Measurements from ENCODE around the gene ZNF688.
"Not testable (repeated sequence)": the region's sequence is repeated elsewhere in the genome, so short reads cannot be mapped to it uniquely, and the experiment has no call there.

Gene ZNF688

GRCh38 chr16:30571445-30572322 is at the start of gene ZNF688:
Gene ZNF688, minus strand, starts transcription at chr16:30571714. Its CDS starts 85 bp downstream, at chr16:30571629.
- peak; percentile 81 to 93 for DNase-seq (ENCODE audit: low read depth in 2 of 2)

DNA sequence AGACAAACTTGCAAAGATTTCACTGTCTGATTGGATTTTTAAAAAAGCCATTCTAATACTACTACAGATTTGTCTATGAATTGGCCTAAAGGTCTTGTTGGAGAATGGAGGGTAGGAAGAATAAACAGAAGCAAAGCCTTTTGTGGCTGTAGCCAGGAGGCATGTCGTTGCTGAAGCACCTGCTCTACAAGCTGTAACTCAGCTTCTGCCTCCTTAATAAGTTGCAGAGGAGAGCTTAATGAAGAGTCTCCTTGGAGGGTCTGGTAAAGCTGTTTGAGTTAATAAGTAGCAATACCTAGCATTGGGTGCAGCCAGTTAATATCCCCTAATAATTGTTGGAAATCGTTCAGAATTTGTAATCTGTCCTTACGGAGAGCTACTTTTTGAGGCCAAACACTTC is 48.7 kb upstream of the ZNF688 start:
- DNase-seq (ENCODE audit: low read depth in 2 of 2), result no peak

DNA sequence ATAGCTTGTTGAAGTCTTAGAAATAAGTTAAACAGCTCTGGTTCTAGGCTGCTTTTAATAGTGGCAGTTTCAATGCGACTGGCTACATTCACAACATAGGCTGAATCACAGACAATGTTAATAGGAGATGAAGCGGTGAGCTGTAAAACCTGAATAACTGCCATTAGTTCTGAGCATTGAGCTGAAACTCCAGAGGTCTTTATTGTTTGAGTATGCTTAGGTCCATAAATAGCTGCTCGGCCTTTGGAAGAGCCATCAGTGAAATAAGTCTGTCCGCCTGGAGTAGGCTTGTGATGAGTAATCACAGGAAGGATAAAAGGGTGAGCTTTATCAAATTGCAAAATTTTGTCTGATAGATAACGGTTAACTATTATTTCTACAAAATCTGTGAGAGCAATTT is 48.1 kb upstream of the ZNF688 start:
- DNase-seq (ENCODE audit: low read depth in 2 of 2), result no peak

DNA sequence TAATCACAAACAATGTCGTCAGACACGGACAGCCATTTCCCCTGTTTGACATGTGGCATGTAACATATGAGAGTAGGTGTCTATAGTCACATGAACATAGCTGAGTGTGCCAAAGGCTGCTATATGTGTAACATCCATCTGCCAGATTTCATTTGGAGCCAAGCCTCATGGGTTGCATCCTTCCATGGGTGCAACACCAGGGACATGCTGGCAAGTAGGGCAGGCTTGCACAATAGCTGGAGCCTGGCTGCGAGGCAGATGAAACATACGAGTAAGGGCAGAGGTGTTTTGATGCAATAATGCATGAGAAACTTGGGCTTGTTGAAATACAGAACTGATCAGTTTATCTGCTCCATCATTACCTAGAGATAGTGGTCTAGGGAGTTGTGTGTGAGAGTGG is 47.7 kb upstream of the ZNF688 start:
- no peak for DNase-seq (ENCODE audit: low read depth in 2 of 2)

DNA sequence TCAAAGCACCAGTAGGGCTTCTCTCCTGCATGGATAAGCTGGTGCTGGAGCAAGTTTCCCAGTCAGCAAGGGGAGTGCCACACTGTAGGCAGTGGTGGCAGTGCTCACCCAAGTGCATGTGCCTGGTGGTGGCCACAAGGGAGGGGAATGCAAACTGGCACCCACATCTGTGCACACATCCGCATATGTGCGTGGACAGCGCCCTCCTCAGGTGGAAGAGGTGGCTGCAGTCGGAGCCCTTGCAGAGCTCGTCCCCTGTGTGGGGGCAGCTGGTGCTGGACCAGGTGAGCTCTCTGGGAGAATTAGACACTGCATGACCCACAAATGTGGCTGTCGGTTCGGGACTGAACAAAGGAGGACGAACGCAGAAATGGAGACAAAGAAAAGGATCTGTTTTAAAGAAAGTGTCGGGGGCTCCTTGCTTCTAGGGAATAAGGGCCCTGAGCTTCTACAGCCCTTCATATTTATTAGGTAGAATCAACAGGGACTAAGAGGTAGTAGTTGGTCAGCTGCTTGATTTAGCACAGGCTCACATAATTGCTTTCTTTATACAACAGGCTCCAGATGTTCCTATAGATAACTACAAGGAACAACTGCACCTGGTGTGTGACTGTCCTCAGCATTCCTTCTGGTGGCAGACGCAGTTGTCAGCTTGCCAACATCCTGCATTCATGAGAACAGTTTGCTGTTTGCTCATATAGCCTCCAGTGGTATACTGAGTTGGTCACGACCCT is 44.0 kb upstream of the ZNF688 start:
- DNase-seq (ENCODE audit: low read depth in 2 of 2), result peak; percentile 30 to 53

DNA sequence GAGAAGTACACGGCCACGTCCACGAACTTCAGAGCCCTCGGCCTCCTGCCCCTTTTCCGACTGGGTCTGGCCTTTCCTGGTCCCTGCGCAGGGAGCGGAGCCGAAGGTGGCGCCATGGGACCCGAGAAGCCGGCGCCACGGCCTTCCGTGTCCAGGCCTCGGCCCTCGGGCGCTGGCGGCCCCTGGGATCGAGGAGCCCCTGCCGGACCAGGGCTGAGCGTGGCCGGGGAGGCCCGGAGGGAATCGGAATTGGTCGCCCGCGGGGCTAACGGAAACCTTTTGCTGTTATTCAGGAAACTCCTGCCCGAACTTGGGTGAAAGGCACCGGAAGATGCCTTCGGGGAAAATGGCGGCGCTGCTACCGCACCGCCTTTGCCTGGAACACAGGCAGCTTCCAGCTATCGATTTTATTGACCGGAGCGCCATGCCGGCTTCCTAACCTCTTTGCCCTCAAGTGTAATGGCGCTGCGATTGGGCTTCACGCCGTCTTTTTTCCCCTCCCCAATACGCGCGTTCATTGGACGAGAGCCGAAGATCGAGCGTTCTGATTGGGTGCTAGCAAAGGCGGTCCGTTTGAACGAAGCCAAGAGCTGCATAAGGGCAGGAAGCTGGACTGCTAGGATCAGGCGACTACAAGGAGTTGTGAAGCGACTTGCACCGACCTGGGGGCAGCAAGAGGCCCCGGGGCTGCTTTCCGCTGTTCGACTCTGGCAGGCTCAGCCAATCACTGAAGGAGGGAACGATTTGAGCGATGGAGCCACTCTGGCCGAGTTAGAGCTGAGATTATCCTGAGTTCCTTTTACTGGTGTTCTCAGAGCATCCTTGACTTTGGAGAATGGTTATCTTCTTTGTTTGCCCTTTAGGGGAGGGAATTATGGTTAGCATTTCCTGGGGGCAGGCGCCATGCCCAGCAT is 38.7 kb upstream of the ZNF688 start, which contains the start of gene ZNF689:
ZNF689 (minus strand) TSS at position 464 of the 914 bp plus-strand sequence; CDS start at position 116, 348 bp downstream.
- peak; percentile 81 to 92 for DNase-seq (ENCODE audit: low read depth in 2 of 2)

DNA sequence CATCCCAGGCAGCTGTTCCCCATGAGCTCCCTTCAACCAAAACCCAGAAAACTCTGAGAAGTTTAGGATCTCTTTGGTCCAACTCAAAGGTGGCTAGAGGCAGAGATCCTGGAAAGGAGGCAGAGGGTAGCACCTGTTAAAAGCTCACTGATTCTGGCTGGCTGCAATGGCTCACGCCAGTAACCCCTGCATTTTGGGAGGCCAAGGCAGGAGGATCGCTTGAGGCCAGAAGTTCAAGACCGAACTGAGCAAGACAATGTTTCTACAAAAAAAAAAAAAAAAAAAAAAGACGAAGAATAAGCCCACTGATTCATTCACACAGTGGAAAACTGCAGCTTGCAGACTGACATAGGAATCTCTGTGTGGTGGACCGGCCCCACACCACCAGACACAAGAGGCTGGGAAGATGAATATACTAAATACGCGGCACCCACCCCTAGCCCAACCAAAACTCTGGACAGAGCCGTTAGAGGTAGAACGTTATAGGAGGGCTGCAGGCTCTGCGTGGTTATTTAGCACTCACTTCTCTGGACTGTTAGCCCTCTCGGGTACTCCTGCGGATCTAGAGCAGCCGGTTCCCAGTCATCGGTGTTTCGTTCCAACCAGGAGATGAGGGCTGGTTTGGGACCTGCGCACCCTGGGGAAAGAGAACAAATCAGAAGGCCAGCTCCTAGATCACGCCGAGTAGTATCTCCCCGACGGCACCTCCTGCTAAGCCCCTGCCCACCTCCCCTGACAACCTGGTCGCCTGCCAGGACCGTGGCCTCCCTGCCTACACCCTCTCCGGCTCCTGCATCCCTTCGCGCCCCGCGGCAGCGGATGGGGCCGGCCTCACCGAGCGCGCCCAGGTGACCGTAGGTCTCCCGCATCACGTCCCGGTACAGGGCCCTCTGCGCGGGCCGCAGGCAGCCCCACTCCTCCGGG is 37.8 kb upstream of the ZNF688 start:
- peak in 1 of 2 donors; percentile 48 for DNase-seq (ENCODE audit: low read depth in 2 of 2)

DNA sequence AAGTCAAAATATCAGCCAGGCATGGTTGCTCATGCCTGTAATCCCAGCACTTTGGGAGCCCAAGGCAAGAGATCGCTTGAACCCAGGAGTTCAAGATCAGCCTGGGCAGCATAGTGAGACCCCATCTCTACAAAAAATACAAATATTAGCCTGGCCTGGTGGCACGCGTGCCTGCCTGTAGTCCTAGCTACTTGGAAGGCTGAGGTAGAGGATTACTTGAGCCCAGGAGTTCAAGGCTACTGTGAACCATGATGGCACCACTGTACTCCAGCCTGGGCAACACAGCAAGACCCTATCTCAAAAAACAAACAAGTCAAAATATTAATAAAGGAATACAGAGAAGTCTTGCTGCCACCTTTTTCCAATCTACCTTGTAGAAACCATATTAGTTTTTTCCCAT is 34.5 kb upstream of the ZNF688 start:
- DNase-seq (ENCODE audit: low read depth in 2 of 2), result no peak

GRCh38 chr16:30605158-30605557 is 33.6 kb upstream of the ZNF688 start:
- no peak for DNase-seq (ENCODE audit: low read depth in 2 of 2)

- no peak for DNase-seq (ENCODE audit: low read depth in 2 of 2)
Measured at GRCh38 chr16:30604316-30604947, 32.9 kb upstream of the ZNF688 start.

DNA sequence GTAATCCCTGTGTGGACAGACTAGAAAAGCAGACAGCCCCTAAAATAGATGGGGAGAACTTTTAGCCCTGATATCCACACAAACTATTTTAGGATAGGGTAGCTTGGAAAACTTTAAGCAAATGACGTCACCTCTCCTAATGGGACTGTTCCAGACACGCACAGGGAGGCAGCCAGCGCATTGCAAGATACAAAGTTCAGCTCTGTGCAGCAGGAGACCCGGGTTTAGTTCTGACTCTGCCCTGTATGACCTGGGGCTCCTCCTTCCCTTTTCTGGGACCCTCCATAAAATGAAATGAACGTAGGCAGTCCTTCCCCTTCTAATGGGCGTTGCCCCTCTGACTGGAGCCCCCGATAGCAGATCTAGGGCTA is 32.4 kb upstream of the ZNF688 start:
- no peak for DNase-seq (ENCODE audit: low read depth in 2 of 2)

GRCh38 chr16:30602616-30603277 is 31.2 kb upstream of the ZNF688 start:
- no peak for DNase-seq (ENCODE audit: low read depth in 2 of 2)

- DNase-seq (ENCODE audit: low read depth in 2 of 2), result no peak
Measured at GRCh38 chr16:30601966-30602365, 30.5 kb upstream of the ZNF688 start.

DNA sequence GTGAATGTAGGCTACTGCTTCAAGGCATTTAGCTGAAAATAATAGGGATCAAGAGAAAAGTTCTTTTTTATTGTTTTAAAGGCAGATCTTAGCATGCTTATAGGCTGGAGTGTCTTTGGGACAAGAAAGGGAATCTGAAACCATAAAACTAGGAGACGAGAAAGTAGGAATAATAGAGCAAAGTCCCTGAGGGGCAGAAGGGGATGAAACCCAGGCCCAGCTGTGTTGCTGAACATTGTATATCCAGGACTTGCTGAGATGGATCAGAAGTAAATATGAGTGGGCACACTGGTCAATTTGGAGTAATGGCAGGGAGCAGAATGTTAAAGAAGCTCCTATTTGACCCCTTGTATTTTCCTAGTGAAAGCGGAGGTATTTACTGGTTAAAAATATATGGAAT is 29.4 kb upstream of the ZNF688 start:
- no peak for DNase-seq (ENCODE audit: low read depth in 2 of 2)

- no peak for DNase-seq (ENCODE audit: low read depth in 2 of 2)
Measured at GRCh38 chr16:30600215-30600614, 28.7 kb upstream of the ZNF688 start.

DNA sequence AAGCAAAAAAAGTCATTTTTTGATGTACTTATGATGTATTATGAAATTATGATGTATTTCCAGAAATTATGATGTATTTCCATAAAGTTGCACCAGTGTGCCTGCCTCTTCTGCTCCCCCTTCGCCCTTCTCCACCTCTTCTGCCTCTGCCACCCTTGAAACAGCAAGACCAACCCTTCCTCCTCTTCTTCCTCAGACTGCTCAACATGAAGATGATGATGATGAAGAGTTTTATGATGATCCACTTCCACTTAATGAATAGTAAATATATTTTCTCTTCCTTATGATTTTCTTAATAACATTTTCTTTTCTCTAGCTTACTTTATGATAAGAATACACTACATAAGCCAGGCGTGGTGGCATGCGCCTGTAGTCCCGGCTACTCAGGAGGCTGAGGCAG is 21.4 kb upstream of the ZNF688 start:
- no peak for DNase-seq (ENCODE audit: low read depth in 2 of 2)

DNA sequence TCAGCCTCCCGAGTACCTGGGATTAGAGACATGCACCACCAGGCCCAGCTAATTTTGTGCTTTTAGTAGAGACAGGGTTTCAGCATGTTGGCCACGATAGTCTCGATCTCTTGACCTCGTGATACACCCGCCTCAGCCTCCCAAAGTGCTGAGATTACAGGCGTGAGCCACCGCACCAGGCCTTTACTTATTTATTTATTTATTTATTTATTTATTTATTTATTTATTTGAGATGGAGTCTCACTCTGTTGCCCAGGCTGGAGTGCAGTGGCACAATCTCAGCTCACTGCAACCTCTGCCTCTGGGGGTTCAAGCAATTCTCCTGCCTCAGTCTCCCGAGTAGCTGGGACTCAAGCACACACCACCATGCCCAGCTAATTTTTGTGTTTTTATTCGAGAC is 19.4 kb upstream of the ZNF688 start:
- DNase-seq (ENCODE audit: low read depth in 2 of 2), result not testable (repeated sequence)

DNA sequence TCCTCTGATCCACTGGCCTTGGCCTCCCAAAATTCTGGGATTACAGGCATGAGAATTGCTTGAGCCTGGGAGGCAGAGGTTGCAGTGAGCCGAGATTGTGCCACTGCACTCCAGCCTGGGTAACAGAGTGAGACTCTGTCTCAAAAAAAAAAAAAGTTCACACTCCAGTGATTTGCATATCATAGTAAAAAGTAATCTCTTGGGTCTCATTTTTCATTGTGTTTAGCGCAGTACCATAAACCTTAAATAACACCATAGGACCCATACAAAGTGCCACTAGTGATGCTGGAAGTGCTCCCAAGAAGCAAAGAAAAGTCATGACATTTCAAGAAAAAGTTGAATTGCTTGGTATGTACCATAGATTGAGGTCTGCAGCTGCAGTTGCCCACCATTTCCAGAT is 18.1 kb upstream of the ZNF688 start:
- DNase-seq (ENCODE audit: low read depth in 2 of 2), result not testable (repeated sequence)

GRCh38 chr16:30588651-30589050 is 17.1 kb upstream of the ZNF688 start:
- DNase-seq (ENCODE audit: low read depth in 2 of 2), result no peak
